NOMO-1 treated with dmso at 0.1 percent for 144 hours (cell line): ENCODE measurements around the gene PNMA6F.
A peak's percentile ranks its signal among the peaks of the same experiment; 100 is the strongest.
"Not testable (repeated sequence)": the region's sequence is repeated elsewhere in the genome, so short reads cannot be mapped to it uniquely, and the experiment has no call there.

Source experiments
- DNase-seq: peaks from one replicate; lab custom pipeline; 2025; ENCODE audit not compliant: unreplicated experiment; lab: John Stamatoyannopoulos, UW

PNMA6F gene

DNA sequence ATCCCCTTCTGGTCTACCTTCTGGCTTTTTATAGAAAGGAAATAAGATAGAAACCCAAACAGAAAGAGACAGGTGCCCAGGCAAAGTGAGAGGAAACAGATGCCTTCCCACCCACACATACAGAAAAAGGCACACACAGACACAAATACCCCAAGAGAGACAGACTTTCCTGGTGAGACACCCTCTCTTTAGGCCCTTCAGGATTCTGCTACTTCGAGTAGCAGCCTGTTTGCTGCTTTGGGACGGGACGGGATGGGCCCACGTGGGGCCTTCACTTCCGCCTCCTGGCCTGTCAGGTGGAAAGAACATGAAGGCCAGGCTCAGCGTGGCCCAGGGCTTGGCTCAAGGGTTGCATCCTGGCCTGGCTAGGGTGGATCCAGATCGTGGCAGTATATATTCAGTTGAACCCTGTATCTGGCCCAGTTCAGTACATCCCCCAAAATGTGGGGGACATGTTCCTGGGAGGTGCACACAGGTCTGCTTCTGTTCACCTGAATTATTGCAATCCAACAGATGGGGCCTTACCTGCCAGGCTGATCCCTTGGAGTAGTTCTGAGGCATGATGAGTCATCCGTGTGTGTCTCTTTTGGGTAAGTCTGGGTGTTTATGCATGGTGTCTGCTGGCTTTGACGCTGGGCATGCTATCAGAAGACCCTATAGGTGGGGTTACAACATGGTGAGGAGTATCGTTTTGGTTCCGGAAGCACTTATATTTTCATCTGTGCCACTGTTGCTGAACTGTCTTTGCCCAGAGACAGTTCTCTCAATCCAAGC lies 14.7 kb upstream of the PNMA6F start:
- no peak for DNase-seq

DNA sequence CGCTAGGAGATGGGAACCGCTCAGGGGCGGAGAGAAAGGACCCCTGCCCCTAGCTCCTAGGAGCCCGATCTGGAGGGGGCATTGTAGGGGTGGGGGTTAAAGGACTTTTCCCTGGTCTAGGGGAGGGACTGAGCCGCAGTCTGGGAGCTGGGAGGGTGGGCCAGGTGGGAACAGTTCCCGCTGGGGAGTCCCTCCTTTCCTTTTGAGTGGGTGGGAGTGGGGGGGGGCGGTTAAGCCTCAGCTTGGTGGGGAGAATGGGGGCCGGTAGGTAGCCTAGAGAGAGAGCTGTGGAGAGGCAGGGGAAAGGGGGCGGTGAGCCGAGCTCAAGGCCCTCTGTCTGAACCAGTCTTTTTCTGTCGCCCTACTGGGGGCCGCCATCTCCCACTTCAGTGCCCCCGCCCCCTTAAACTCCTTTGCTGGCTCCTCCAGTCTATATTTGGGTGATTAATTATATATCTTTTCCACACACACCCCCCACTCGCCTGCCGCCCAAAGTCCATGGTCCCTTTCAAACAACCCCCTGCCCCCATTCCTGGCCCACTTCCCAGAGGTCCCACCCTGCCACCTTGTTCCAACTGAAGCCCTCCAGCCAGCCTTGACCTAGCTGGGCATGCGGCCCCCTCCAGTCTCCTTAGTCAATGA lies 13.2 kb upstream of the PNMA6F start:
- no peak for DNase-seq

DNA sequence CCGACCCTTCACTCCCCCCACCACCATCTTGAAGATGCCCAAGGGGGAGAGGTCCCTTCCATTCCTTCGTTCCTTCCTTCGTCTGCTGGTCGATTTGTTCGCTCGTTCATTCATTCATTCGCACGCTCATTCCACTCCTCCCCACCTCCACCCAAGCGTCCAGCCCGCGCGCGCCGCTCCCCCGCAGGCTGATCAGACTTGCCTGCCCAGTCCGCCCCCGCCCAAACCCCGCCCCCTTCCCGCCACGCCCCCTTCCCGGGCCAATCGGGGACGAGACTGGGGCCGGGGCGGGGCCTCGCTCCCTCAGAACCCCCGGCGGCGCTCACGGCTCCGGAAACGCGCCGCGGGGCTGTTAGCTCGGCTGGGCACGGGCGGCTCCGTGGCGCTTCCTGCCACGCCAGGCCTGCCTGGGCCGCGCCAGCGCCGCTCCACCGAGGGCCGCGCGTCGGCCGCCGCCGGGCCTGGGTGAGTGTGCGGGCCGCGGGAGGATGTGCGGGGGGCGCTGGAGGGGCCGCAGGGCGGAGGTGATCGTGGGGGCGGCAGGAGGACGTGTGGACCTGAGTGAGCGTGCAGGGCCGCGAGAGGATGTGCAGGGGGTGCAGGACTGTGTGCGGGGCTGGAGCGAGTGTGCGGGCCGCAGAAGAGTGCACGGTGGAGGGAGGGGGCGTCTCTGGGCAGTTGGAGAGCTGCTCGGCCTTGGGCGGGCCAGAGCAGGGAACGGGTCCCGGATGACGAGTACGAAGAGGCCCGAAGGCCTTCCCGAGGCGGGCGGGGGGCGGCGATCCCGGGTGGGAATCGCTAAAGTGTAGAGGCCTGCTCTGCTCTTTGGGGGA lies 12.5 kb upstream of the PNMA6F start, which contains the start of gene ZNF275:
Gene ZNF275, plus strand, starts transcription at position 333 of the 833 bp plus-strand sequence. CDS start 2,527 bp downstream, outside the sequence.
- DNase-seq, result peak; percentile 64

DNA sequence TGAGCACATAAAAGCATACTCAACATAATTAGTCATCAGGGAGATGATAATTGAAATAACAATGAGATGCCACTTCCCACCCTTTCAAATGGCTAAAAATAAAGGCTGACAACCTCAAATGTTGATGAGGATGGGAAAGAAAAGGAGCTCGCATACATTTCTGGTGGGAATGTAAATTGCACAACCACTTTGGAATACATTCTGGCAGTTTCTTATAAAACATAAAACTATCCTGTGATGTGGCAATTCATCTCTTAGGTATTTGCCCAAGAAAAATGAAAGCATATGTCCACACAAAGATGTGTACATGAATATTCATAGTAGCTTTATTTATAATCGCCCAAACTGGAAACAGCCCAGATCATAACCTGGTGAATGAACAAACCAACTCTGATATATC lies 11.7 kb upstream of the PNMA6F start:
- DNase-seq, result no peak

DNA sequence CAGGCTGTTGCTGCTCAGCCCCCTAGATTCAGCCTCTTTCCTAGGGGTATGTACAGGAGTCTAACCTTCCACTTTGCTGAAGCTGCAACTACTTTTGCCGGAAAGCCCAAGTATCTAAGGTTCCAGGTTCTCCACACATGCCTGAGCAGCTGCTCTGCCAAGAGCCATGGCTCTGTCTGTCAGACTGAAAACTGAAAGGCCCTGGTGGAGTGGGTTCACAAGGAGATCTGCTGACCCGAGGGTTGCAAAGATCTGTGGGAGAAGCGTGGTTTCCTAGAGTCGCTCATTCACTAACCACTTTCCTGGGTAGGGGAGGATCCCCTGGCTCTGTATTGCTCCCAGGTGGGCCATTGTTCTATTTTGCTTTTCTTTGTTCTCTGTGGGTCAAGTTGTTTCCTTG lies 6.0 kb upstream of the PNMA6F start:
- DNase-seq, result no peak

DNA sequence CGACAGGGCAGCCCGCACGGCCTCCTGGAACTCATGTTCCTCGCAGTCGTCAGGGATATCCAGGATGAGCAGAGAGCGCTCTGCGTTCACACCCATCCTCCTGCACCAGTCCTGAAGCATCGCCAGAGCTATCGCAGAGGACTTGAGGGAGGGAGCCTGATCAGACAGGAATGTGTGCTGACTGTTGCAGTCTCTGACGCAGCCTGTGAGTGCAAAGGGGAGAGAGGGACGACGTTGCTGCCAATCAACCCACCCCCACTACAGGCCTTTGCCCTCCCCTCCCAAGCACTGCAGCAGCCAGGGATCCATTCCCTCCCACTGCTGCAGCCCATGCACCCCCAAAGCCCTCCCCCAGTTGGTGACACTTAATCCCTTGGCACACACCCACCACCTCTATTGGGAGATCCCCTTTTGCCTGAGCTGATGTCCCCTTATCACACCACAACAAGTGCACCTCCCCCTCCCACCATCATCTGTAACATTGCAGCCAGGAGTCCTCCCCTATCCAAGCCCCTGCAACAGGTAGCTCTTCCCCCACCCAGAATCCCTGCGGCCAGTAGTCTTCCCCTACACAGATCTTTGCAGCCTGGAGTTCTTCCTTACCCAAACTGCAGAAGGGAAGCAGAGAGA lies 897 bp downstream of the PNMA6F start:
- no peak for DNase-seq

DNA sequence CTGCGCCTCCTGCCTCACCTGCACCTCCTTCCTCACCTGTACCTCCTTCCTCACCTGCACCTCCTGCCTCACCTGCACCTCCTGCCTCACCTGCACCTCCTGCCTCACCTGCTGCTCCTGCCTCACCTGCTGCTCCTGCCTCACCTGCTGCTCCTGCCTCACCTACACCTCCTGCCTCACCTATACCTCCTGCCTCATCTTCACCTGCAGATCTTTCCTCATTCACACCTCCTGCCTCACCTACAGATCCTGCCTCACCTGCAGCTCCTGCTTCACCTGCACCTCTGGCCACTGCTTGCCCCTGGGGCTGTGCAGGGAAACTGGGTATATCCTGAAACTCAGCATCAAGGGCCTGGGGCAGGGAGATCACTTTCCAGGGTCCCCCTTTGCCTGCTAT lies 1.5 kb downstream of the PNMA6F start:
- DNase-seq, result not testable (repeated sequence)

DNA sequence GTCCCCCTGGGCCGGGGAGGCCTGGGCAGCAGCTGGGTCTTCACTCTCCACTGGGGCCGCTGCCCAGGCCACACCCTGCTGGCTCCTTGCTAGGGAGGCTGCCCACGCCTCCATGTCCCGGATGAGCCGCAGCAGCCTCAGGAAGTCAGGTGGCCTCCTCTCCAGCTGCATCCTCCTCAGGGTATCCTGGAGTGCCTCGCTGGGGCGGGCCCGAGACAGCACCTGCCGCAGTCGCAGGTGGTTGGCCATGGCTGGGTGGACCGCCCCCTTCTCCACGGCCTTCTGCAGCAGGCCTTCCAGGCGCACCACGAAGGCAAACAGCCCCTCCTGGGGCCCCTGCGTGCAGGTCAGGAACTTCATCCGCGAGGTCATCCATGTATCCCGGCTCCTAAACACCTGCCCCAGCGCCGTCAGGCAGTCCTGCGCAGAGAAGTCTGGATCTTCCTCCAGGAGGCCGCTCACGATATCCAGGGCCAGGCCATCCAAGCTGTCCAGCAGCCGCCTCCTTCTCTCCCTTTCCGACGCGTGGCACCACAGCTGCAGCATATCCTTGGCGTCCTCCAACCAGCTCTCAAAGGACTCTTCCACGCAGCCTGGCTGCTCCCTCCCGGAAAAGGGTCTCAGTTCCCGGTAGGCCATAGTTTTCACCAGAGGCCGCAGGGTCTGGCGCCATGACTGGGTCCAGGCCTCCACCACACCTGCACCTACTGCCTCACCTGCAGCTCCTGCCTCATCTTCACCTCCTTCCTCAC lies 2.1 kb downstream of the PNMA6F start:
- no peak for DNase-seq

DNA sequence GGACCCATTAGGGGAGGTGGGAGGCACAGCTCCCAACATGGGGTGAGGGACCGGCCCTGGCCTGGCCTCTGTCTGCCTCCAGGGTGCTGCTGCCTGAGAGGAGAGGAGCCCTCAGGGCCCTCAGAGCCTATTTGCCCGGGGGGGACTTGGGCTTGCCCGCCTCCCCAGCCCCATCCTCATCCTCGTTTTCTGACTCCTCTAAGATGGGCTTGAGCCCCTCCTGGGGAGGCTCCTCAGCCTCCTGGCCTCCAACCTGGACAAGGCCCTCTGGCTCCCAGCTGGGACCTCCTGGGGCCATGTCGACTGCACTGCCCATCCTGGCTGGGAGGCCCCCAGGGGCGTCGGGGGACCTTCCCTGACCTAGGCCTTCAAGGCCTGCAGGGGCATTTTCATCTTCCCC lies 2.8 kb downstream of the PNMA6F start:
- no peak for DNase-seq

DNA sequence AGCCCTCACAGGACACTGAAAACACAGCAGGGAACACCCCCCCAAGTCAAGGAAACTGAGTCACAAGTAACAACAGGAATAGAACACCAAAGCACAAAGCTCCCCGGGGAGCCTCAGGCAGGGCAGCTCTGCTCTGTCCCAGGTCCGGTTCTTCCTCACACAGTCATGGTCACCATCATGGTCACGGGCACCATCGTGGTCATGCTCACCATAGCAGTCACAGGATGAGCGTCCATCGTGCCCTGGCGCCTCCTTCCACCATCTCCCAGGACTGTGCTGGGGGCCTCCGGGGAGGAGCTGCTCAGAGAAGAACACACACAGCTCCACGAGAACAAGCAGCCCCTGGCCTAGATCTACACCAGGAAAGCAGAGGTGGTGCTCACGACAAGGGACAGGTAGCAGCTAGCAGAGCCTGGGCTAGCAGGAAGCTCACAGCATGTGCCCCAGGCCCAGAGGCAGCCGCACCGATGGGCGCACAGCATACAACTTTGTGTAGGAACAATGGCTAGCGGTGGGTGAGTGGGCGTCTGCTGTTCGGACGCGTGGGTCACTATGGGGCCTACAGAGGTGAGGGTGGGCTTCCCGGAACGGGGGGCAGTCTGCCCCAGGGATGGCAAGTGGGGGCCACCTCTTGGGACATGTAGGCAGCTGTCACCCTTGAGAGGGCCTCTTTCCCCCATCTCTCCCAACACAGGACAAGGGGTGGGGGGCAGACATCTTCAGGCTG lies 3.4 kb downstream of the PNMA6F start:
- DNase-seq, result no peak

DNA sequence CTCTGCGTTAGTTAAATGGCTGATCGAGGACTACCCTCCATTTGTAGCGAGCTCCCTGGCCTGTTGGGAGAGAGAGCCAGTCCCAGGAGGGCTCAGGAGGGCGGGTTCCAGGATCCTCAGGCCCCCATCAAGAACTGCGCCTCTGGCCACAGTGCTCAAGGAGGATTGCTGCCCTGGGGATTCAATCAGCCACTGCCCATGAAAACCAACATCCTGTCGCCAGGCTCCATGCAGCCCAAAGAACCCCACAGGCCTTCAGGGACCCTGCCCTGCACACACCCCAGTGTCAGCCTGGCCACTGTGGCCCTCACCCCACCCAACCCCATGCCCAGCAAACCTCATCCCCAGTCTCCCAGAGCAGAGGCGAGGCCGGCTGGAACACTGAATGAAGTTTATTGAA lies 4.3 kb downstream of the PNMA6F start:
- no peak for DNase-seq

DNA sequence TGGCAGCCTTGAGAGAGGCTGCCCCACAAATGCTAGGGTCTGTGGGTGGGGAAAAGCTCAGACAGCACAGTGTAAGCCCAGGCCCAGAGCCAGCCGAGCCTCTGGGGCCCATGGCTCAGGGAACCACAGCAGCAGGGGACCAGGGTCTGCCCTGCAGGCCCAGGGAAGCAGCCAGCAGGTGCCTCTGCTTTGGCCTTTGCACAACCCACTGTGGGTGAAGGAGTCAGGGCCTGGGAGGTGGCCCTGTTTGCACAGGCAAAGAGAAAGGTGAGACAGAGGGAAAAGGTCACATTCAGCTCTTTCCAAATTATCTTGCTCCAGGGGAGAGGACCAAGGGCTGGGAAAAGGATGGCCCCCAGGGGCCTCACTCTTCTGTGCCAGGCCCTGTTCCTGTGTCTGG lies 8.7 kb downstream of the PNMA6F start:
- DNase-seq, result no peak

DNA sequence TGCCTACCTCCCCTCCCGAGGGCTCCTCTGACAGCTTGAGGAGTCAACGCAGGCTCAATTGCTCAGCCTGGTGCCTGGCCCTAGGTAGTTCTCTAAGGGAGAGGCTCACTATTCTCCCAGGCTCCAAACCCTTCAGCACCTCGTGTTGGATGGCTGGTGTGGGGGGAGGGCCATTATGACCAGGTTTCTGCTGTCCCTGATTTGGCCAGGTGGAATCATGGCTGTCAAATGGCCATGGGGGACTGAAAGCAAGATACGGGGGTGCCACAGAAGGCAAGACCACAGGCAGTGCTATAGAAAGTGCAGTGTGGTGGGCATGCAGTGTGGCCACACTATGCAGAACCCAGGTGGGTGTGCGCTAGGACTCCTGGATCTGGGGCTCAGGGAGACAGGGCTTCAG lies 9.5 kb downstream of the PNMA6F start:
- no peak for DNase-seq

DNA sequence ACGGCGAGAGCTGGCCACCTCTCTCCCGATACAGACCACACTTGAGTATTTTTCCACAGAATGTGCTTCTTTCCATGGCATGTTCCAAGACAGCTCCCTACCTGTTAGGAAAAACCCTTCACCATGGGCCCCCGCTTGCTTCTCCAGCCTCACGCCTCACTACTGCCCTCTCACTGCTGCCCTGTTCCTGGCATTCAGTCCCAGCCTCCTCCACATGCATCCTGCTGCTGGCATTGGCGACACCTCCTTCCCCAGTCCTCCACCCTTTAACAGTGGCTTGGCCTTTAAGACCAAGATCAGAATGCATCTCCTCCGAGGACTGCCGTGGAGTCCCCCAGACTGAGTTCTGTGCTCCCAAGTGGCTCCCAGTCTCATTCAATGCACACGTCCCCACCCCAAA lies 10.7 kb downstream of the PNMA6F start:
- no peak for DNase-seq

DNA sequence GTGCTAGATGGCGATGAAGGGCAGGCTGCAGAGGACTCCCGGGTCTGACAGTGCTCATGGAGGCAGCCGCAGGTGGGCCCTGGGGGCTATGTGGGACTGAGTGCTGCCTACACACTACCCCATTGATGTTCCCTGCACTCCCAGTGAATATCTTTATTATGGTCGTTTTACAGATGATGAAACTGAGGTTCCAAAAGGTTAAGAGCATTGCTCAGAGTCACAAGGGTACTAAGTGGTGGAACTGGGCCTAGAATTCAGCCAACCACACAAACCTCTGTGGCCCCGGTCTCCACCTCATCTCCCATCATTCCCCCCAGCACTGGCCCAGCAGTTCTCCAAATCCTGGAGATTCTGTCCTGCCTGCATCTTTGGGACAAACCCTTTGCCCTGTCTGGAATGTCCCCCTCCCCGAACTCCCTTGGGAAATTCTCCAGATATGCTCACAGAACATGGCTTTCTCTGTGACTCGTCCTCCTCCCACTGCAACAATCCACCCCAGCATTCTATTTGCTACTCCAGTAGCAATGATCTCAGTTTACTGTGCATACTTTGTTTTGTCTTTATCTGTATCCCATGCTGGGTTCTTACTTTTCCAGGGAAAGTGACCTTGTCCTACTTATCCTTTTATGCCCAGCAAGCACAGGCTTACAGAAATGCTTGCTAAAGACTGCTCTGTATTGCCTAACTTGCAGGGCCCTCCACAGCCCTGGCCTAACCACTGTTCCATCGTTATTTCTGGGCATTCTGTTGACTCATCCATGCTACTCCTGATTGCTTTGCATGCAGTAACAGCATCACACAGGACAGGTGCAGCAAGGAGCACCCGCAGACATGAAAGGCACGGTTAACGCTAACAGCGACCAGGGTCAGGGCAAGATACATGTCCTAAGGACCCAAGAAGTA lies 14.0 kb downstream of the PNMA6F start:
- DNase-seq, result no peak

DNA sequence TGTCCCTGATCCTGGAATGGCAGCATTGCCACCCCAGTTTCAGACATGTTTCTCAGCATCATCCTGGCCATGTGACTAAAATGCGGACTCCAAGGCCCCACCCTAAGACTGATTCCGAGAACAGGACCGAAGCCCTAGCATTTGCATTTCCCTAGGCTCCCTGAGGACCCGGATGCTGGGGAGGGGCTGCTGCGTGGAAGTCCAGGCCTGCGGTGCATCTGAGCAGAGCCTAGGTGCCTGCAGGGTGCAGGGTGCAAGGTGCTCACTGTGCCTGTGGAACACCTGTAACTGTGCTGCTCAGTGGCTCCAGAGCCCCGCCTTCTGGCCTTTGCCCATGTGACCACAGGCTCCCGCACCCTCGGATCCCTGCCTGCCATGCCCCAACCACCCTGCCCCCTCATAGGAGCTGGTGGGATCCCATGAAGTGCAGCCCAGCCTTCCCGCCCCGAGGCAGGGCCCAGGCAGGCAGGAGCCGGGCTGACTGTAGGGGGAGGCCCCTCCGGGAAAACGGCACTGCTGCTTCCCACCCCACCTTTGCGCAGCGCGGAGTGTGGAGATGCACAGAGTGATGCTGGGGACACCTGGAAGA lies 14.9 kb downstream of the PNMA6F start:
- no peak for DNase-seq

DNA sequence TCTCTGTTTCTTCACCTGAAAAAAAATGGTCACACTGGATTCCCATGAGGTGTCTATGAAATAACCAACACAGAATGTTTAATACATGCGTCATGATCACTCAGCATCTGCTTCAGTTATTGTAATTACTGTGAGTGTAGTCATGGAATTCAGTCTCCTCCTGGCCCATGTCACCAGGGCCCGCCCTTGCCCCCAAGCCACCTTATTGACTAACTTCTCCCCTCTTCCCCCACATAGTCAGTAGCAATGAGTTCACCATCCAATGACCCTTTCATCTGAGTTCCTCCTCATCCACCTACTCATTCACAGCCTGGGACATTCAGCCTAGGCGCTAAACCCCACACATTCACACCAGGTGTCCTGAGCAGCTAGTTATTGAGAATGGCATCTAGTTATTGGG lies 15.6 kb downstream of the PNMA6F start:
- no peak for DNase-seq

DNA sequence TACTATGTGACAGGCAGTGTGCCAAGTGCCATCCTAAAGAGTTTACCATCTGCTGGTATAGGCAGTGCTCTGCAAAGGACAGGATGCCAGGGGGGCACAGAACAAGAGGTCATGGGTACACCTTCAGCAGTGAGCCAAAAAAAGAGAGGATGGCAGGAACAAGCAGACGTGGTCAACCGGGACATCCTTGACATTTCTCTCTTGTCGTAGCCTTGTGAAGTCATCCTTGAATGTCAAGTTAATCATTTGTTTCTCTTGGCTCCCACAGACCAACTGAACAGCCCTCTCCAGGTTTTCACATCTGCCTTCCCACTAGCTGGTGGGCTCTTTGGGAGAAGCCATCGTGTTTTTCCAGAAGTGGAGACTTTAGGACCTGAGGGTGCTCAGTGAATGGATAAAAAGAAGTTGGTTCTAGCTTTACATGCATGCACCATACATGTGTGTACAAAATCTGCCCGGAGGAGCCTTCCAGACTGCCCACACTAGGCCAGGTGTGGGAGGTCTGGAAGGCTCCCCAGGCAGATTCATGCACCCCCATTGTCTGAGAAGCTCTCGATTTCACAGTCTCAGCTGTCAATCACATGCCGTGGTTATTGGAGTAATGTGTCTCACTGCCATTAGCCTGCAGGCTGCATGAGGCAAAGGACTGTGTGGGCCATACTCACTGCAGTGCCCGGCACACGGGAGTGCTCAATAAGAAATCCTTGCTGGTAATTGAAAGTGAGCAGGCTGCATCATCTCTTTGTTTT lies 16.4 kb downstream of the PNMA6F start:
- no peak for DNase-seq
